Measurements from ENCODE around the gene PITPNM3.

PITPNM3 gene

DNA sequence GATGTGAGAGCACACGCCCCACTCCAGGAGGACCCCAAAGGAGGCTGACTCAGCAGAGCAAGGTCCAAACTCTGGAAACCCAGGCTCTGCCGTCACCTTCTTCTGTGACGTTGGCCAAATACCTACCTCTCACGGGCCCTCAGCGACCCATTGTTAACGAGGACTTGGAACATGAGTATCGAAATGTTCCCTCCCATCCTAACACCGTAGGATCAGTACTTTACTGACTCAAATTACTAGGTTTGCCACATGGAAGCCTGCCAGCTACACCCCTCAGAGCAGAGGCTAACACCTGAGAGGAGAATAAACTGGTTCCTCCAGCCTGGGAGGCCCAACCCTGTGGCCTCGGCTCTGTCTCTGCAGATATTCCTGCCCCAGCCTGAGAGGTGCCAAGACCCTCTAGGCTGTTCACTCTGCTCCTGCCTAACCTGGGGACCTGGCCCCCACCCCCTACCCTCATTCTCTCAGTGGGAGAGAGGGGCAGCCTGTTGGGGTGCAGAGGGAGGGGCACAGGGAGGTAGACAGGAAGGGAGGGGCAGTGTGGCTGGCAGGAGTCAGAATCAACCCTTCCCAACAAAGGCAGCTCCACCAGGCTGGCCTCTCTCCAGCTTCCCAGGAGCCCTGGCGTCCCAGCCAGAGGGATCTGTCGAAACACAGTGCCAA, 4.4 kb downstream of the PITPNM3 start:
- DNase-seq (ENCODE audit: extremely low read depth in 1 of 2, low read depth in 1 of 2) = no peak

DNA sequence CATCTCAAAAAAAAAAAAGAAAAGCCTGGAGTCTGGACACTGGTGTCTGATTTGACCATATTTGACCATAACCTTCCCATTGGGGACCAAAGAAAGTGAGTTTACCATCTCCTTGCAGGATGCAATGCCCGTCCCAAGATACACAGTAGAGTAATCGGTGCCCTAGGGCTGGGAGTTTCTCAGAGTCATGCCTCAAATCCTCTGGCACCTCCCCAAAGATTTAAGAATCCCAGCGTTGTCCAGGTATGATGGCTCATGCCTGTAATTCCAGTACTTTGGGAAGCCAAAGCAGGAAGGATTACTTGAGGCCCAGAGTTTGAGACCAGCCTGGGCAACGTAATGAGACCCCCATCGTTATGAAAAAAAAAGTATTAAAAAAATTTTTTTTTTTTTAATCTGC, 5.0 kb downstream of the PITPNM3 start:
- DNase-seq (ENCODE audit: extremely low read depth in 1 of 2, low read depth in 1 of 2) = no peak

DNA sequence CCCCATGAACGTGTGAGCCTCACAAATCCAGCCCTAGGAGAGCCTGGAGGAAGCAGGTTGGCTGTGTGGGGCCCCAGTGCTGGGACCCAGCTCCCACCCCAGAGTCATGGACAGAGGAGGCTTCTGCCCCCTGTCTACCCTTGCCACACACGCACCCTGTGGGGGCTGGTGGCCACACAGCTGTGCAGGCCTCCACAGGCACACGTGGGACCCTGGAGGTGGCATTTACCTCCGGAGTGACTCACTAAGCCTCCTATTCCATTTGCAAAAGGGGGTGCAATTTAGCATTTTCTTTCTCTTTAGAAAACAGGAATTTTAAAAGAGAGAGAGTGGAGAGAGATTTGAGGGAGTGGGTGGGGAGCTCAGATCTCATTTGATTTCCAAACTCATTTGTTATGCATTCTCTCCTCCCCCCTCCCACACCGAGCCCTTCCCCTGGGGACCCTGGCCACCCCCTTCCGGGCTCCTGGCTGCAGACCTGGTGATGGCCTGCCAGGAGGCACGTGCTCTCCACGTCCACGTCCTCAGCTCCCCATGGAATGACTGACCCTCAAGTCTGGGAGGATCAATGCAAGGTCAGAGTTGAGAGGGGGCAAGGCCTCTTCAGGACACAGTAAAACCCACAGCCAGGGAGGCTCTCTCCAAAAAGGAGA, 6.8 kb downstream of the PITPNM3 start:
- no peak for DNase-seq (ENCODE audit: extremely low read depth in 1 of 2, low read depth in 1 of 2)

DNA sequence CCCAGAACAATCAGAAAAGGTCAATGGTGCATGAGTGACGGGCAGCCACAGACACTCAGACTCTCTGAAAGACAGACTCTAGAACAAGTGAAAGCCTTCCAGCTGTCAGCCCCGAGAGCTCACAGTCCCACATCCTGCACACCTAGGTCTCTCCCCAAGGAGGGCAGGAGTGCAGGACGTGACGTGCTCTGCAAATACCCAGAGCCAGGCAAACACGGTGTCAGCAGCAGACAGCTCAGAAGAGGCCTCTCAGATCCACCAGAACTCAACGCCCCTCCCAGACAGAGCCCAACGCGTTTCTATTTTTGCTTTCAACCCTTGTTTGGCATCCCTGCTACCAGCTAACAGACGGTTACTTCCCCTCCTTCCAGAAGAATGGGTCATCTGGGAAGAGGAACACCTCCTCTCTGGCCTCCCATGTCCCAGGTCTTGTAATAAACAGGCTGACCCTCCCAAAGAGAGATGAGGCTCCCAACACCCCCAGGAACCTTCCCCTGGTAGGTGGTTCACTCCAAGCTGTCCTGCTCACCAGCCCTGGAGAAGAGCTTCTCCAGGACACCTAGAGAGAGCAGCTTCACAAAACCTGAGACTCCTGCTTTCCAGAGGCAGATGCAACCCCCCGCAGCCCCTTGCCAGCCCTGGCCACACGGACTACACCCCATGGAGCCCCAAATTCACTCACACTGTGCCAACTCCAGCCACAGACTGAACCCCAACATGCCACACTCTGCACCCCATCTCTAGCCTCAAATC, 7.6 kb downstream of the PITPNM3 start:
- DNase-seq (ENCODE audit: extremely low read depth in 1 of 2, low read depth in 1 of 2) = no peak

DNA sequence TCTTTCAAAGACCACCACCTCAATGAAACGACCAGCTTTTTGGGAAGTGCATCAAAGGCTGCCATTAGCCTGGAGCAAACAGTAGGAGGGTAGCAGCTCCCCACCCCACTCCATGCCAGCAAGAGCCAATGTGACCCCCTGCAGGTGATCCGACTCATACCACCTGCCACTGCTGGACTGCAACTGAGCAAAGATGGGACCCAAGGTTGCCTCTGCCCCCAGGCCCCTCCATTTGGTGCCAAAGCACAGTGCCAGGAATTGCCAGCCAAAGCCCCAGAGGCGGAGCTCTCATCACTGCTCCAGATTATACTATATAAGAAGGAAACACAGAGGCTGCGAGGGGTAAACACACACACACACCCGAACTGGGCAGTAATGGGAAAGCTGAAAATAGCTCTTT, 8.3 kb downstream of the PITPNM3 start:
- DNase-seq (ENCODE audit: extremely low read depth in 1 of 2, low read depth in 1 of 2) = no peak

DNA sequence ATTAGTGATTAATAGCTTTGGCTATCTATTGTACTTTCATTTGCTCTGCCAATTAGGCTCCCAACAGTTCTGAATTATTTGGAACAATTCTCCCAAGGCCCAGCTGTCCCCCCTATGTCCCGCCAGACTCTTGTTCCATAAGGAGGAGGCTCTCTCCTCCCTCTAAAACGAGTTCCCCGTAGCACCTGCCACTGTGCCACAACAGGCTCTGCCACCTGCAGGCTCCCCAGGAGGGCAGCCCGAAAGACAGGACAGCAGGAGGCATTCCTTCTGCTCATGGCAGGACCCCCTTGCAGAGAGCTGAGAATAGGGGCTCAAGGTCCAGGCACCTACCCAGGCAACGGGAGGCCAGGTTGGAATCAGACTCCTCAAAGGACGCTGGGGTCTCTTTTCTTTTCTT, 9.0 kb downstream of the PITPNM3 start:
- DNase-seq (ENCODE audit: extremely low read depth in 1 of 2, low read depth in 1 of 2) = no peak

DNA sequence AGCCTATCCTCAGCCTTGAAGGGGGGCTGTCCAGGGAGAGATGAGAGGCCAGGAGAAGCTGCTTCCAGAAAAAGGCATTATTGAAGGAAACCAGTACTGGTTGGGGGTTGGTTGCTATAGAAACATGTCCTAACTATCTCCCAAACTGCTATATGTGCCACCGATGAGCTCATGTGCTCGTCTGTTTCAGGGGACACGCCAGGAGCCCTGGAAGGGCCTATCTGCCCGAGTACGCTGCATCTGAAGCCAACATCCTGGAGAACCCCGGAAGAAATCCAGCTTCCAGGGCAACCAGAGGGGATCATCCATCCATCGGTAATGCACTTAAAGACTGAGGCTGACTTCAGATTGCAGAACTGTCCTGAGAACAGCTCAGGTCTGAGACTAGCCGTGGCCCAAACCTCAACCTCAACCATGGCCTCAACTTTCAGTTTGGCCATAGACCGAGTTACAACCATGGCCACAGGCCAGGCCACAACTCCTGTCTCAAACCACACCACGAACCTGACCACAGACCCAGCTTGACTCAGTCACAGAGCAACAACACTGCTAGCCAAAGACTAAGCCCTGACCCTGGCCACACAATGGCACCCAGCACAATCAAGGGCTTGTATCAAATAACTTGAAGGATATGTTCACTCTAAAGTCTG, 10.2 kb downstream of the PITPNM3 start:
- DNase-seq (ENCODE audit: extremely low read depth in 1 of 2, low read depth in 1 of 2) = no peak

DNA sequence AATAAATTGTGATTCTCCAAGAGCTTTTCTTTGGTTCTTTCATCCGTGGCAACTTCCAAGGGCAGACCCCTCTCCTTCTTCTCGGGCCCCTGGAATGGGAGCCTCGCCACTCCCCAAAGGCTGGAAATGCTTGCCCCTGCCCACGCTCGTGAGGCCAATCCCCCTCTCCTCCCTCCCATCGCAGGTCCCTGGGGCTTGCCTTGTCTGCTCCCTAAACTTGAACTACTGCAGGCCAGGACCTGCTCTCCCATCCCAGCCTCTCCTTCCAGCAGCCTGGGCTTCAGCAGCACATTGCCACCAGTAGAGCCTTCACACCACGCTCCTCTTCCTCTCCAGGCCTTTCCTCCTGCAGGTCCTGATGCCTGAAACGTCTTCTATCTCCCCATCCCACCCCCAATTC, 11.1 kb downstream of the PITPNM3 start:
- DNase-seq (ENCODE audit: extremely low read depth in 1 of 2, low read depth in 1 of 2) = no peak

DNA sequence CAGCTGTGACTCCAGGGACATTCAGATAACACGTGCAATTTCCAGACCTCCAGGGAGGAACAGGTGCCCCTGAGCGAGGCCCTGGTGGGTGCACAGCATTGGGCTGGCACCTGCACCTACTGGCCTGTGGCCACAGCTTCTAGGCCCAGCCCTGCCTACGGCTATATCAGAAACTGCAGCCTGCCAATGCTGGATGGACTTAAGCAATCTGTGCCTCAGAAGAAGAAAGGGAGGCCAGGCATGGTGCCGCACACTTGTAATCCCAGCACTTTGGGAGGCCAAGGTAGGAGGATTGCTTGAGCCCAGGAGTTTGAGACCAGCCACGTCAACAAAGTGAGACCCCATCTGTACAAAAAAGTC, 12.4 kb downstream of the PITPNM3 start:
- no peak for DNase-seq (ENCODE audit: extremely low read depth in 1 of 2, low read depth in 1 of 2)

DNA sequence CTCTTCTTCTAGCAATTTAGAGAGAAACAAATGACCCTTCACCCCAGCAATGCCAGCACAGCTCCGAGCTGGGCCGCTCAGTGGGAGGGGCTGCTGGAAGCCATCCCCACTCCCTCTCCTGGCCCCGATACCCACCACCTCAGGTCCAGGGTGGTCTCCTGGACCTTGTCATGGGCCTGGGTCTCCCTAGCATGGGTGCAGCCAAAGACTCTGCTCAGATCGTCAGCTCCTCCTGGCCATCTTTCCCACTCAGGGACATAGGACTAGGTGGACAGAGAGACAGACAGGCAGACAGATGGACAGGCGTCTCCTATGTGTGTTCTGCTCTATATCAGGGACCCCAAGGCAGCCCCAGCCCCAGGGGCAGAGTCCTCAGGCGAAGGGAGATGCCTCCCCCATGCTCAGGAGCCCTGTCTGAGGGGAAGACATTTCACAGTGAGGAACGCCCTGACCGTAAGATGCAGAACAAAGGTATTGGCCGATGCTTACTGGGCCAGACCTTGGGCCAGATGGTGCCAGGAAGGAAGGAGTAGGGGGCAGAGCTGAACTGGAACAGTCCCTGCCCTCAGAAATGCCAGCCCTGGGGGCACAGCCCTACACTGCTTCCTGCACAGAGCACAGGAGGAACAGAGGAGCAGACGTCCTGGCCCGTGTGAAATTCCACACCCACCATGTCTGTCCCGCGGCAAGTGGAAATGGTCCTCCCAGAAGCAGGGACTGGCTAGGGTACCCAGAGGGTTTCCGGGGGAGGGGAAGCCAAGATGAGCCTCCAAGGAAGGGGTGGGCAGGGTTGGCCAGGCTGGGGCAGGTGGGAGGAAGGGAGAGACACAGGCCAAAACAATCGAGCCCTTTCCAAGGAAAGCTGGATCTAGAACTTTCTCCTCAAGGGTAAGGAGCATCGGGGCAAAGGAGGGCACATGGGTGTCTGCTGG, 13.0 kb downstream of the PITPNM3 start:
- no peak for DNase-seq (ENCODE audit: extremely low read depth in 1 of 2, low read depth in 1 of 2)

DNA sequence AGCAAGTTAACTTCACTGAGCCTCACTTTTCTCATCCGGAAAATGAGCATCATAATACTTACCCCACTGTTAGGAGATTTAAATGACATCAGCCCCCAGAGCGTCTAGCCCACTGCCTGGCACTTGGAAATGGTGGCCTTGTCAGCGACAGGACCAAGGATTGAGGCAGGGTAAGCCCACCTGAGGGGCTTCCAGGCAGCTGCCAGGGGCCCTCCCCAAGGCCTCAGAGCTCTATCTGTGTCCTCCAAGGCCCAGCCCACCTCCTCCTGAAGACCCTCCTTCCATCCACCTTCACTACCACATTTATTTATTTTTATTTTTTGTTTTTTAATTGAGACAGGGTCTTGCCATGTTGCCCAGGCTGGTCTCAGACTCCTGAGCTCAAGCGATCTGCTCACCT, 13.8 kb downstream of the PITPNM3 start:
- DNase-seq (ENCODE audit: extremely low read depth in 1 of 2, low read depth in 1 of 2) = no peak

DNA sequence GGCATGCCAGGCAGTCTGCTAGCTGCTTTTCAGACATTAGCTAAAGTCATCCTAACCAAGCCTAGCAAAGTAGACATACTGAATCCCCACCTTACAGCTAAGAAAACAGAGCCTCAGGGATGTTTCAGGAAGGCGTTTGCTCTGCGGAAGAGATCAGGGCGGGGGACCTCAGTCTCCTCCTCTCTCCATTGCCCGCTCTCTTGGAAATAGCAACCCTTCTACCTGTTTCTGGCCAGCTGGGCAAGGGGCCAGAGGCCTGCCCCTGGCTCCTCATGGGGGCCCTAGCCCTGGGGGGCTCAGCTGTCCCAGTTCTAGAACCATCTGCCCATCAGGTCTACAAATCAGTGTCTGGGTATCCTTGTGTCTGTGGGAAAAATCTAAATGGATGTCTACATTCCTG, 14.5 kb downstream of the PITPNM3 start:
- DNase-seq (ENCODE audit: extremely low read depth in 1 of 2, low read depth in 1 of 2) = no peak

DNA sequence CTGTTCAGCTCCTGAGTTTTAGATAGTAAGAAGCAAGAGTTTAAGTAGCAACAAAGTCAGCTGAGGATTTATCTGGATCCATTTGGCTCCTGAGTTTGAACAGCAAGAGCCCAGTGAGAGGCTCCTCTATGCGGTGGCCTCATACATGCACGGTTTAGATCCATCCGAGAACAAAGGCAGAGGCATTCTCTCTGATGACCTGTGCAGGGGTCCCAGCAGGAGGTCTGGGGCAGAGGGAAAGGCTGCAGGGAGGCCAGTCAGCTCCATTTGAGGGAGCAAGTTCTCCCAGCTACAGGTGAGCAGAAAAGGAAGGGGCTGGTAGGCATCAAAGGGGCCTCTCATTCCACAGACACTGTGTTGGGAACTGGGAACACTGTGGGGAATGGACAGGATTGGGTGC, 16.5 kb downstream of the PITPNM3 start:
- no peak for DNase-seq (ENCODE audit: extremely low read depth in 1 of 2, low read depth in 1 of 2)

DNA sequence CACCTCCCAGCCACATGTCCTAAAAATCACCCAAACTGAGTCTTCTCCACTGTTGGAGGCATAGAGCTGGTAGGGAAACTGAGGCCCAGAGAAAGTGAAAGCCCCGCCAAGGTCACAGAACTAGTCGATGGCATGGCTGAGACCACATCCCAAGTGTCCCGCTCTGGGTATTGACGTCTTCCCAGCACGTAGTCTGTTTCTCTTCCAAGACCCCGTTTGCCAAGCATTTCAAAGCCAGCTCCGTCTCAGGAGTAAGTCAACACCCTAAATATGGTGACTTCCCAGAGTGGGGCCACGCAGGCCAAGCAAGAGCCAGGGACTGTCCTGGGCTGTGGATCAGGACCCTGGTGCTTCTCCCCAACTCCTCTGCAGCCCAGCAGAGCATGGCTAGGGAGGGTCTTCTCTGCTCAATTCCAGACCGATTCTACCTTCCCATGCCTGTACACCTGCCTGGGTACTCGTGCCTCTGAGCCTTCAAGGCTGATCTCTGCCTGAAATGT, 19.7 kb downstream of the PITPNM3 start:
- no peak for DNase-seq (ENCODE audit: extremely low read depth in 1 of 2, low read depth in 1 of 2)

DNA sequence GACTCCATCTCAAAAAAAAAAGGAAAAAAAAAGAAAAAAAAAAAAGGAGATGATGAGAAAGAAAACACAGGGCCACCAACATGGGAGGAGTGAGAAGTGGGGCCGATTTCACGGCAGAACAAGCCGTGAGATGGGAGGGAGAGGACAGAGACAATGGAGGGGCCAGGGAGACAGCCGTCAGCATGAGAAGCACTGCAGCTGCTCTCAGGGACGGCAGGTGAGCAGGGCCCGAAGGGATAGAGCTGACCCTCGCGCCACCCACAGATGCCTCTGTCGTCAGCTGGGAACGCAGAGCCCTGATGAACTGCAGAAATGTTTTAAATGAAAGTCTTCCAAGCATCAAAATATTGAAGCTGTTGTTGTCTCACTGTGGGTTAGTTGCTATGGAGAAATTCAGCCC, 20.3 kb downstream of the PITPNM3 start:
- DNase-seq (ENCODE audit: extremely low read depth in 1 of 2, low read depth in 1 of 2) = no peak

DNA sequence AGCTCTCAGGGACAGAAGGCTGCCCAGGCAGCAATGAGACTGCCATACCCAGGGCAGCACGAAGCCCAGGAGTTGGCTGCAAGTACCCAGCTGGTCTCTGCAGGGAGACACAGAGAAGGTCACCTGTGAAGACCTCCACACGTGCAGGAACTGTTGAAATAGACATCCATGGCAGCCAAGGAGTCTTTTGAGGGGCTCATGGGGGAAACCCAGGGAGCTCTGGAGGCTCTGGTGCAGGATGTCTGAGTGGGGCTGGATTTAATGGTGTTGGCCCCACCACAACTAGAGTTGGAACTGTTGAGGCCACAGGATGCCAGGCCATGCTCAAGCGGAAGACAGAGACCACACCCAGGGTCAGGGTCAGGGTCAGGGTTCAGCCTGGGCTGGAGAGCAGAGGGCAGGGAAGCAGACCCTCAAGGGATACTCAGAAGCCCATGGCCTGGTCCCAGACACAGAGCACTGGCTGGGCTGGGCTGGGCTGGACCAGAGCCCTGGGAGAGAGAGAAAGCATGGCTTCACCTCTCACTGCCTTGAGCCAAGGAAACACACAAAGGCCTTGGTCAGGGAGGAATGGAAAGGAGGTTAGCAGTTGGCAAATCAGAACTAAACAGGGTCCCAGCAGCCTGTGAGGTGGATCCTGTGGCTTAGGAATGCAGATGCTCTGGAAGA, 21.4 kb downstream of the PITPNM3 start:
- DNase-seq (ENCODE audit: extremely low read depth in 1 of 2, low read depth in 1 of 2) = no peak

DNA sequence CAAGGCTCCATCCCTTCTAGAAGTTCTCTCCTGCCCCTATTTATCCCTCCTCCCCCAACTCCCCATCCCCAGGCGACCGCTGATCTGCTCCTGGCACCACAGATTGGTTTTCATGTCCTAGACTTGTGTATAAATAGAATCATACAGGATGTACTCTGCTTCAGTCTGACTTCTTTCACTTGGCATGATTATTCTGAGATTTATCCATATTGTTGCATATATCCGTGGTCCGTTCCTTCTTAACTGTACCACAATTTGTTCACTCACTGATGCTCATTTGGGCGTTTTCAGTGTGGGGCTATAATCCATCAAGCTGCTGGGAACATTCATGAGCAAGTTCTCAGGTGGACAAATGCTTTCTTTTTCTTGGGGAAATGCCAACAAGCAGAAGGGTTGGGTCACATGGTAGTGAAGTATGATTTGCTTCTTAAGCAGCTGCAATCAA, 23.9 kb downstream of the PITPNM3 start:
- no peak for DNase-seq (ENCODE audit: extremely low read depth in 1 of 2, low read depth in 1 of 2)

DNA sequence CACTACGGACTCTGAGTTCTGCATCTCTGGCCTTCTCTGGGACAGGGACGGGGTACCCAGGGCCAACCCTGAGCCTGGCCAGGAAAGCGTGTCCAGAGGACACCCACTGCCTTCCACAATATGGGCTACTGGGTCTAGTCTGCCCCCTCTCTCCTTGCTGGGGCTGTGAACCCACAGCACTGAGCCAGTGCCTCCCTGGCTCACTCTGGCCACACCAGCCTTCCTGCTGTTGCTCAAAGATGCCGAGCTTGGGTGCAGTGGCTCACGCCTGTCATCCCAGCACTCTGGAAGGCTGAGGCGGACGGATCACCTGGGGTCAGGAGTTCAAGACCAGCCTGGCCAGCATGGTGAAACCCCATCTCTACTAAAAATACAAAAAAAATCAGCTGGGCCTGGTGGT, 24.8 kb downstream of the PITPNM3 start:
- DNase-seq (ENCODE audit: extremely low read depth in 1 of 2, low read depth in 1 of 2) = no peak

DNA sequence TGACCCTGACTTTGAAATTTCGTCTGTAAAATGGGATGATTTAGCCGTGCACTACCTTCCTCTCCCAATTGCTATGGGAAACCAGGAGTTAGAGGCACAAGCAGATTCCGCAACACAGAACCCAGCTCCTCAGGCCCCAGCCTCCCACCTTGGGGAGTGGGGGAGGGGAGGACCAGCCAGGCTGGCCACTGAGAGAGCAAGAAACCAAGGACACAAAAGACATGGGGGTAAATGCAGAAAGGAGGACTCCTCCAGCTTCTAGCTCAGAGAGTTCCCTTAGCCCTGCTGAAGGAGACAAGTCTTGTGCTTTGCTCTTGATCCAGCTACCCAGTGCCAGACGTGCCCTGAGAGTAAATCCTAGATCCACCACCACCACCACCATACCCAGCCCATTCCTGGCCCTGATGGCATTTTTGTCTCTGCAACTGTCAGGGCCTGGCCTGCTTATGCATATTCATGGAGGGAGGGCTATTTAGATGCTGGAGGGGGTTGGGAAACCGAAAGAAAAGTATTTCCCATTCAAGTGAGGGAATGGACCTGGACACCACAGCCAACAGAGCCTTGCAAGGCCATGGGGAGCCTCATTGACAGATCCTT, 25.9 kb downstream of the PITPNM3 start:
- DNase-seq (ENCODE audit: extremely low read depth in 1 of 2, low read depth in 1 of 2) = no peak

DNA sequence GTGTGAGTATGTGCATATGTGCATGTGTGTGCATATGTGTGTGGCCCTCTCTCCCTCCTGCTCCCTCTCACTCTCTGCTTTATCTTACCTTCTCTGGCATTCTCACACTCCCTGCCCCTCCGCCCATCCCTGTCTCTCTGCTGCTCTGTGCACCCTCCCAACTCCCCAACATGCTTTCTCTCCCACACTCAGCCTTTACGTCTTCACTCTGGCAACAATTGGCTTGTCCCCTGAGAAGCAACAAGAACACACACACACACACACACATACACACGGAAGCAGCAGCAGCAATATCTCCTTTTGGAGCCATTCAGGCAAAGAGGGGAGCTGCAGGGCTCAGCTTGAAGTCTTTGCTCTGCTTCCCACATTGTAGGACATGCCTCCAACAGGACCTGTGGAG, 27.8 kb downstream of the PITPNM3 start:
- no peak for DNase-seq (ENCODE audit: extremely low read depth in 1 of 2, low read depth in 1 of 2)
